K562 (cell line): Measurements from ENCODE around the gene NPTXR. TPM values are rescaled to one million over a fixed set of nuclear protein-coding genes. Genes with fewer than 3 reads are reported as not detected.

Experiments used
- E2F3 ChIP-seq: fragments of 250-450 bp; sonication (Bioruptor Pico); IDR thresholded peaks from 2 replicates; pipeline ENCODE4 v1.4.0; 2020; ENCODE audit warnings: mild to moderate bottlenecking
- GATA2 ChIP-seq: sonication (generic); formaldehyde crosslinking; IDR thresholded peaks from 2 replicates; pipeline ENCODE4 v1.4.0; 2020; ENCODE audit warnings: mild to moderate bottlenecking, missing genetic modification reagents
- HMBOX1 ChIP-seq: sonication (generic); IDR thresholded peaks from 2 replicates; pipeline ENCODE4 v1.6.1; 2016
- ILK ChIP-seq: fragments of 450-650 bp; IDR thresholded peaks from 2 replicates; pipeline ENCODE4 v1.6.1; 2016; ENCODE audit warnings: missing genetic modification characterization, low read depth, mild to moderate bottlenecking, missing compliant biosample characterization, moderate library complexity, borderline replicate concordance
- KLF13 ChIP-seq: fragments of 450-650 bp; IDR thresholded peaks from 2 replicates; pipeline ENCODE4 v1.6.1; 2016; ENCODE audit warnings: missing genetic modification characterization, low read depth, mild to moderate bottlenecking, missing compliant biosample characterization, moderate library complexity, borderline replicate concordance
- MED1 ChIP-seq: sonication (generic); formaldehyde crosslinking; IDR thresholded peaks from 2 replicates; pipeline ENCODE4 v1.8.1; 2023; ENCODE audit warnings: missing genetic modification reagents, borderline replicate concordance
- NCOA4 ChIP-seq: fragments of 450-650 bp; IDR thresholded peaks from 2 replicates; pipeline ENCODE4 v1.6.1; 2018; ENCODE audit warnings: mild to moderate bottlenecking; ENCODE audit not compliant: partially characterized antibody
- TBP ChIP-seq: optimal IDR thresholded peaks from 2 replicates; pipeline ENCODE3; 2011; ENCODE audit warnings: low read depth, low read length, improper control_type of control experiment
- USF2 ChIP-seq: sonication (generic); formaldehyde crosslinking; IDR thresholded peaks from 2 replicates; pipeline ENCODE4 v1.5.0; 2020; ENCODE audit warnings: missing genetic modification reagents
- VEZF1 ChIP-seq: fragments of 200-800 bp; sonication (Bioruptor generic); IDR thresholded peaks from 2 replicates; pipeline ENCODE4 v1.6.1; 2017; ENCODE audit warnings: missing genetic modification characterization, missing compliant biosample characterization
- YY1 ChIP-seq, 3 experiments: IDR thresholded peaks; 2 replicates each; pipeline ENCODE4 v1.6.1; 2011; ENCODE audit warnings: low read length in 2 of 3, mild to moderate bottlenecking in 2 of 3, moderate library complexity in 2 of 3, borderline replicate concordance in 1 of 3, control low read depth in 1 of 3, low read depth in 1 of 3; ENCODE audit not compliant: insufficient read depth in 3 of 3, insufficient replicate concordance in 2 of 3, control insufficient read depth in 1 of 3, insufficient read length in 1 of 3; ENCODE audit errors: extremely low read depth in 1 of 3
- ZNF263 ChIP-seq: sonication (generic); formaldehyde crosslinking; IDR thresholded peaks from 2 replicates; pipeline ENCODE4 v1.8.0; 2022; ENCODE audit warnings: mild to moderate bottlenecking, missing genetic modification reagents, borderline replicate concordance
- polyA plus RNA-seq, 8 experiments: library from polyadenylated mRNA; depleted of rRNA in 4 of 8; stranded (reverse) in 5 of 8; unstranded in 3 of 8; fragments of >200 nt; fragmentation: Nextera tagmentation in 2 of 8; fragmentation: Illumina TruSeq in 1 of 8; extraction: Ambion mirVana in 2 of 8; extraction: Trizol in 1 of 8; gene quantifications; 2 replicates each; pipeline versions ENCODE4 v1.2.1 to v1.2.3, GENCODE V29; 2011 to 2014; ENCODE audit warnings: inconsistent platforms in 1 of 8, missing spikeins in 1 of 8
- total RNA-seq, 7 experiments: library from RNA; depleted of rRNA in 6 of 7; stranded (reverse); fragments of >200 nt in 6 of 7; fragmentation: Illumina TruSeq in 2 of 7; extraction: Trizol in 2 of 7; gene quantifications; 2 replicates each; pipeline versions ENCODE4 v1.2.1 to v1.2.3, GENCODE V29; 2011 to 2021; ENCODE audit warnings: low replicate concordance in 1 of 7
- TF ChIP-seq, protein P1 (sequence below), 2 experiments: fragments of 450-650 bp; formaldehyde crosslinking in 1 of 2; IDR thresholded peaks; 2 replicates each; pipeline versions ENCODE4 v1.4.0 to v1.6.1; 2014 to 2020; ENCODE audit warnings: mild to moderate bottlenecking in 2 of 2, borderline replicate concordance in 1 of 2, low read depth in 1 of 2

The NPTXR gene
- total and polyA plus RNA-seq, 9 of the 15 experiments (the other 6 are each of a cell fraction or from before 2014, with no cell fraction given) = 0.01 to 3.1 (median 1.1) TPM

DNA sequence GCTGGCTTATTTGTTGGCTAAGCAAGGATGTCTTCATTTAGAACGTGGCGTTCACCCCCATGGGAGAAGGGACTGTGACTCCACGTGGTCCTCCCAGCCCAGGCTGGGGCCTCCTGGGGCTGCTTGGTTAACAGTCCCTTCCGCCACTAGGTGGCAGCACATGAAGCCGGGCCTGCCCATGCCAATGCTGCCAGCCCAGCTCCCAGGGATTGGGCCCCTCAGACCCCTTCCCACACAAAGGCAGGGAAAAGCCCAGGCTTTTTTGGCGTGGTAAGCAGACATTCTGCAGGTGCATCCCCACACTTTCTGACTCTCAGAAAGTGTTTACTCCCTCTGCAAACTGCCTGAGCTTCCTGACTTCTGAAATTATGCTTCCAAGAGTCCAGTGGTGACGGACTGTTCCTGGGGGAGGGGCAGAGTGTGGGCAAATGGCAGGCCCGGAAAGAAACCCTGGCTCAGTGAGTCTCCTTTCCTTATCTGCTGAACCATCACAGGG lies 25.1 kb upstream of the NPTXR start (continued):
- TF ChIP-seq, protein P1, sequence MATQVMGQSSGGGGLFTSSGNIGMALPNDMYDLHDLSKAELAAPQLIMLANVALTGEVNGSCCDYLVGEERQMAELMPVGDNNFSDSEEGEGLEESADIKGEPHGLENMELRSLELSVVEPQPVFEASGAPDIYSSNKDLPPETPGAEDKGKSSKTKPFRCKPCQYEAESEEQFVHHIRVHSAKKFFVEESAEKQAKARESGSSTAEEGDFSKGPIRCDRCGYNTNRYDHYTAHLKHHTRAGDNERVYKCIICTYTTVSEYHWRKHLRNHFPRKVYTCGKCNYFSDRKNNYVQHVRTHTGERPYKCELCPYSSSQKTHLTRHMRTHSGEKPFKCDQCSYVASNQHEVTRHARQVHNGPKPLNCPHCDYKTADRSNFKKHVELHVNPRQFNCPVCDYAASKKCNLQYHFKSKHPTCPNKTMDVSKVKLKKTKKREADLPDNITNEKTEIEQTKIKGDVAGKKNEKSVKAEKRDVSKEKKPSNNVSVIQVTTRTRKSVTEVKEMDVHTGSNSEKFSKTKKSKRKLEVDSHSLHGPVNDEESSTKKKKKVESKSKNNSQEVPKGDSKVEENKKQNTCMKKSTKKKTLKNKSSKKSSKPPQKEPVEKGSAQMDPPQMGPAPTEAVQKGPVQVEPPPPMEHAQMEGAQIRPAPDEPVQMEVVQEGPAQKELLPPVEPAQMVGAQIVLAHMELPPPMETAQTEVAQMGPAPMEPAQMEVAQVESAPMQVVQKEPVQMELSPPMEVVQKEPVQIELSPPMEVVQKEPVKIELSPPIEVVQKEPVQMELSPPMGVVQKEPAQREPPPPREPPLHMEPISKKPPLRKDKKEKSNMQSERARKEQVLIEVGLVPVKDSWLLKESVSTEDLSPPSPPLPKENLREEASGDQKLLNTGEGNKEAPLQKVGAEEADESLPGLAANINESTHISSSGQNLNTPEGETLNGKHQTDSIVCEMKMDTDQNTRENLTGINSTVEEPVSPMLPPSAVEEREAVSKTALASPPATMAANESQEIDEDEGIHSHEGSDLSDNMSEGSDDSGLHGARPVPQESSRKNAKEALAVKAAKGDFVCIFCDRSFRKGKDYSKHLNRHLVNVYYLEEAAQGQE (IDR thresholded peaks at IDR 0.05; ENCODE audit: borderline replicate concordance) = peak; percentile 46; the same call in 1 of the 2 replicates
- TF ChIP-seq, protein P1 (CRISPR knock-in tag; IDR thresholded peaks at IDR 0.05; ENCODE audit: low read depth) = no peak
- TF ChIP-seq MED1 (CRISPR knock-in tag) (no peak), E2F3 (no peak), VEZF1 (peak; percentile 23; the same call in 1 of the 2 replicates), KLF13 (tag) (no peak), YY1 (IDR thresholded peaks at IDR 0.05; ENCODE audit: borderline replicate concordance in 1 of 3, control insufficient read depth in 1 of 3, extremely low read depth in 1 of 3, insufficient read depth in 3 of 3, insufficient read length in 1 of 3, insufficient replicate concordance in 2 of 3, low read depth in 1 of 3, low read length in 2 of 3) (no peak), GATA2 (CRISPR knock-in tag) (no peak), TBP (no peak), USF2 (CRISPR knock-in tag) (no peak), NCOA4 (no peak), HMBOX1 (0 out of 2 replicates have a peak, but pooled peaks have one; percentile 24), ZNF263 (CRISPR knock-in tag) (peak; percentile 86), ILK (tag) (no peak)
